Neuronal stem cell (in vitro differentiated cells): ENCODE data around the gene NRAS.

ENCODE experiments used
- DNase-seq: peaks from one replicate; pipeline ENCODE4 v3.0.0-alpha.2; 2013; ENCODE audit warnings: low spot score
- H2AFZ ChIP-seq: one replicate; pipeline ENCODE4 v1.6.1; 2013; ENCODE audit warnings: mild to moderate bottlenecking, low read length, inconsistent platforms
- H2AK5ac ChIP-seq: 2 replicates; pipeline ENCODE4 v1.6.1; 2013; ENCODE audit warnings: low read depth, mild to moderate bottlenecking, inconsistent platforms, low read length, moderate library complexity, mixed read lengths
- H2BK120ac ChIP-seq: 2 replicates; pipeline ENCODE4 v1.6.1; 2013; ENCODE audit warnings: low read depth, mild to moderate bottlenecking, inconsistent platforms, low read length, moderate library complexity, mixed read lengths
- H2BK12ac ChIP-seq: one replicate; pipeline ENCODE4 v1.6.1; 2013; ENCODE audit warnings: low read length, inconsistent platforms
- H2BK15ac ChIP-seq: 2 replicates; pipeline ENCODE4 v1.6.1; 2013; ENCODE audit warnings: mild to moderate bottlenecking, low read length, inconsistent platforms, mixed read lengths
- H2BK5ac ChIP-seq: one replicate; pipeline ENCODE4 v1.6.1; 2013; ENCODE audit warnings: inconsistent platforms, mild to moderate bottlenecking, low read length, moderate library complexity
- H3K14ac ChIP-seq: one replicate; pipeline ENCODE4 v1.6.1; 2013; ENCODE audit warnings: low read length, inconsistent platforms
- H3K18ac ChIP-seq: 2 replicates; pipeline ENCODE4 v1.6.1; 2013; ENCODE audit warnings: low read length, inconsistent platforms
- H3K23ac ChIP-seq: 2 replicates; pipeline ENCODE4 v1.6.1; 2013; ENCODE audit warnings: low read depth, mild to moderate bottlenecking, mixed read lengths, low read length, inconsistent platforms; ENCODE audit not compliant: poor library complexity
- H3K27ac ChIP-seq: replicated peaks from 3 replicates; pipeline ENCODE4 v1.5.1; 2013; ENCODE audit warnings: low read length, inconsistent platforms
- H3K27me3 ChIP-seq, 3 experiments: 2 replicates each; pipeline ENCODE4 v1.6.1; 2013; ENCODE audit warnings: low read length in 3 of 3, mild to moderate bottlenecking in 2 of 3, inconsistent platforms in 1 of 3, low read depth in 1 of 3, mixed read lengths in 1 of 3, moderate library complexity in 1 of 3; ENCODE audit not compliant: control insufficient read depth in 3 of 3, insufficient read depth in 3 of 3
- H3K36me3 ChIP-seq, 2 donors: replicated peaks in 1 of 2; 2 replicates each; pipeline ENCODE4 v1.6.1; 2013; ENCODE audit warnings: low read length in 2 of 2; ENCODE audit not compliant: control insufficient read depth in 2 of 2, insufficient read depth in 2 of 2
- H3K4ac ChIP-seq: 2 replicates; pipeline ENCODE4 v1.6.1; 2013; ENCODE audit warnings: inconsistent platforms, mild to moderate bottlenecking, low read length, moderate library complexity
- H3K4me1 ChIP-seq, 2 donors: 1 replicate in 1 of 2; 2 replicates in 1 of 2; pipeline ENCODE4 v1.6.1; 2013; ENCODE audit warnings: low read length in 2 of 2, low read depth in 1 of 2; ENCODE audit not compliant: control insufficient read depth in 2 of 2, insufficient read depth in 1 of 2
- H3K4me2 ChIP-seq: one replicate; pipeline ENCODE4 v1.6.1; 2013; ENCODE audit warnings: mild to moderate bottlenecking, low read length, inconsistent platforms; ENCODE audit not compliant: insufficient read depth, poor library complexity, severe bottlenecking
- H3K4me3 ChIP-seq, 2 donors: 2 replicates each; pipeline ENCODE4 v1.5.1; 2013; ENCODE audit warnings: low read length in 2 of 2, mild to moderate bottlenecking in 2 of 2, inconsistent platforms in 1 of 2, moderate library complexity in 1 of 2
- H3K79me1 ChIP-seq: one replicate; pipeline ENCODE4 v1.6.1; 2013; ENCODE audit warnings: low read depth, mild to moderate bottlenecking, inconsistent platforms, low read length, moderate library complexity
- H3K9ac ChIP-seq: one replicate; pipeline ENCODE4 v1.6.1; 2013; ENCODE audit warnings: mild to moderate bottlenecking, low read depth, low read length, inconsistent platforms; ENCODE audit not compliant: poor library complexity
- H3K9me3 ChIP-seq, 2 donors: replicated peaks in 1 of 2; 2 replicates each; pipeline versions ENCODE3 to v1.6.1; 2013; ENCODE audit warnings: low read length in 2 of 2, mild to moderate bottlenecking in 2 of 2, inconsistent platforms in 1 of 2, low read depth in 1 of 2, mixed read lengths in 1 of 2, moderate library complexity in 1 of 2; ENCODE audit not compliant: control insufficient read depth in 2 of 2, insufficient read depth in 1 of 2
- H4K8ac ChIP-seq: one replicate; pipeline ENCODE4 v1.6.1; 2013; ENCODE audit warnings: low read depth, mild to moderate bottlenecking, inconsistent platforms, low read length, moderate library complexity
- H4K91ac ChIP-seq: one replicate; pipeline ENCODE4 v1.6.1; 2013; ENCODE audit warnings: low read length, low read depth, mild to moderate bottlenecking, inconsistent platforms; ENCODE audit not compliant: poor library complexity
- WGBS, 2 donors: extraction: QIAGEN DNeasy Blood & Tissue Kit; methylation state at CpG; one replicate each; pipeline ENCODE4 v1.1.7; 2013; ENCODE audit warnings: missing lambda C conversion rate in 2 of 2, mixed read lengths in 1 of 2; ENCODE audit not compliant: insufficient read length in 2 of 2, insufficient replicate concordance in 1 of 2; ENCODE audit errors: extremely low coverage in 2 of 2; 5-methylcytosine and 5-hydroxymethylcytosine counted together

Gene NRAS

GRCh38 chr1:114702737-114703136 is 13.8 kb downstream of the NRAS start:
- Histone ChIP-seq H3K9me3 (no peaks in the 10 kb centered on the region), H3K36me3 (peaks cover 2 to 27% of the 10 kb centered on the region in 2 donors), H4K8ac (no peak overlapping the region), H4K91ac (no peak overlapping the region), H3K18ac (no peak overlapping the region), H3K4me1 (no peaks in the 10 kb centered on the region), H3K9ac (no peak overlapping the region), H2BK15ac (no peak overlapping the region), H2BK120ac (no peak overlapping the region), H3K27ac (no peak overlapping the region), H3K79me1 (no peaks in the 10 kb centered on the region), H2AK5ac (no peak overlapping the region), H2AFZ (no peak overlapping the region), H2BK5ac (no peak overlapping the region), H3K14ac (no peak overlapping the region), H3K4me2 (no peak overlapping the region), H3K4ac (no peak overlapping the region), H2BK12ac (no peak overlapping the region), H3K27me3 (peaks cover 0 to 5% (median 0%) of the 10 kb centered on the region in 3 experiments), H3K4me3 (no peak overlapping the region), H3K23ac (no peak overlapping the region)
- DNase-seq: no peak
- no CpG with 5 or more reads among the region's 5 CpGs for WGBS, 2 donors

- Histone ChIP-seq H3K18ac (no peak overlapping the region), H3K4me1 (no peaks in the 10 kb centered on the region), H3K9ac (no peak overlapping the region), H2BK120ac (no peak overlapping the region), H2BK5ac (no peak overlapping the region), H2AFZ (no peak overlapping the region), H3K4ac (no peak overlapping the region), H3K27me3 (peaks cover 0 to 5% (median 0%) of the 10 kb centered on the region in 3 experiments), H3K27ac (no peak overlapping the region), H3K23ac (no peak overlapping the region), H3K4me3 (no peak overlapping the region), H3K36me3 (peaks cover 0 to 19% of the 10 kb centered on the region in 2 donors), H3K79me1 (no peaks in the 10 kb centered on the region), H3K14ac (no peak overlapping the region), H3K9me3 (no peaks in the 10 kb centered on the region), H2BK15ac (no peak overlapping the region), H2AK5ac (no peak overlapping the region), H4K91ac (no peak overlapping the region), H4K8ac (no peak overlapping the region), H3K4me2 (no peak overlapping the region), H2BK12ac (no peak overlapping the region)
- WGBS, 2 donors: no CpG with 5 or more reads among the region's 2 CpGs
- no peak for DNase-seq
Observed at GRCh38 chr1:114701931-114702330, 14.6 kb downstream of the NRAS start.

GRCh38 chr1:114700036-114700600 is 16.5 kb downstream of the NRAS start:
- no peak for DNase-seq
- Histone ChIP-seq H2AK5ac (no peak overlapping the region), H3K4me2 (no peak overlapping the region)

GRCh38 chr1:114696810-114697209 is 19.8 kb downstream of the NRAS start:
- H2BK12ac ChIP-seq: no peak overlapping the region
- H3K27ac ChIP-seq: no peak overlapping the region
- H3K23ac ChIP-seq: no peak overlapping the region
- no peak overlapping the region for H2BK120ac ChIP-seq
- no peak overlapping the region for H3K9ac ChIP-seq
- H2BK15ac ChIP-seq: no peak overlapping the region
- no peak overlapping the region for H3K4me2 ChIP-seq
- peaks cover 0 to 5% (median 0%) of the 10 kb centered on the region in 3 experiments for H3K27me3 ChIP-seq
- H4K91ac ChIP-seq: no peak overlapping the region
- H2AK5ac ChIP-seq: no peak overlapping the region
- H3K4me3 ChIP-seq: no peak overlapping the region
- DNase-seq: no peak
- no peak overlapping the region for H3K14ac ChIP-seq
- no peak overlapping the region for H3K18ac ChIP-seq
- H2AFZ ChIP-seq: no peak overlapping the region
- no peaks in the 10 kb centered on the region for H3K36me3 ChIP-seq
- no peaks in the 10 kb centered on the region for H3K9me3 ChIP-seq
- H4K8ac ChIP-seq: no peak overlapping the region
- no peak overlapping the region for H2BK5ac ChIP-seq
- H3K4me1 ChIP-seq: no peaks in the 10 kb centered on the region
- H3K4ac ChIP-seq: no peak overlapping the region
- H3K79me1 ChIP-seq: no peaks in the 10 kb centered on the region

More at GRCh38 chr1:114700036-114700600, 16.5 kb downstream of the NRAS start:
- no peak overlapping the region for H3K4ac ChIP-seq
- H3K14ac ChIP-seq: no peak overlapping the region
- H3K9me3 ChIP-seq: no peaks in the 10 kb centered on the region
- H2BK12ac ChIP-seq: no peak overlapping the region
- no peak overlapping the region for H3K27ac ChIP-seq
- no peak overlapping the region for H3K18ac ChIP-seq
- no CpG with 5 or more reads among the region's 4 CpGs for WGBS, 2 donors
- no peak overlapping the region for H3K23ac ChIP-seq
- H3K79me1 ChIP-seq: no peaks in the 10 kb centered on the region
- no peak overlapping the region for H2AFZ ChIP-seq
- no peak overlapping the region for H3K4me3 ChIP-seq
- peaks cover 0 to 5% (median 0%) of the 10 kb centered on the region in 3 experiments for H3K27me3 ChIP-seq
- no peak overlapping the region for H3K9ac ChIP-seq
- H2BK15ac ChIP-seq: no peak overlapping the region
- no peak overlapping the region for H4K91ac ChIP-seq
- H2BK5ac ChIP-seq: no peak overlapping the region
- H2BK120ac ChIP-seq: no peak overlapping the region
- no peaks in the 10 kb centered on the region for H3K4me1 ChIP-seq
- no peak overlapping the region for H4K8ac ChIP-seq
- H3K36me3 ChIP-seq: peaks cover 0 to 3% of the 10 kb centered on the region in 2 donors
